ENCODE measurements around the gene ANO4.

ANO4 gene

DNA sequence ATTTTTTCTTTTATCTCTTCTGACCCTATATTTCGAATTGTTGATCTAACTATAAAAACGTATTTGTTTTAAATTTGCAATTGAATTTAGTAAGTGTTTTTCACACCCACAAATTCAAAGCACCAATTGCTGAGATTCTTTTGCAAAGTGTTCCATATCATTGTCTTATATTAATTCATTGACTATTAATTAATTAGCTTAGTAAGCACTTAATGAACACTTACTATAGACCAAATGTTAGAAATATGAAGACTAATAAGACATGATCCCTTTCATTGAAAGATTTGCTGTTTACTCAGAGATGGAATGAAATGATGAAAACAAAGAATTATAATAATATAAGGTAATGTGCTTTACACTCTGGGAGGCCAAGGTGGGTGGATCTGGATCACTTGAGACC, 14.2 kb downstream of the ANO4 start:
- DNase-seq (ENCODE audit: low read depth): no peak

DNA sequence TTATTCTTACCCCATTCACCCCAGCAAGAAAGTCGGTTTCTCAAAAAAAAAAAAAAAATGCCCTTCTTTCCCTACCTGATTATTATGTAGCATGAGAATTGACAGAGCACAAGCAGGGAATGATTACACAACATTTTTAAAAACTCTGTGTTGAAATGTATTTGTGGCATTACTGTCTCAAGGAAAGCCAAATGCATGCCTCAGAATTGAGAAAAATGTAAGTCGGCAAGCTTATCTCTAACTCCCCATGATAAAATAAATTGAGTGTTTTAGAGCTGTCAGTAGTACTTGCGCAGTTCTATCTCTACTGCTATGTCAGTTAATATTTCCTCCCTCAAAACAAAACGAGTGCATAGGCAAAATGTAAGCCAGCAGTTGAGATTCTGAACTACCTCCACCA, 25.7 kb downstream of the ANO4 start:
- no peak for DNase-seq (ENCODE audit: low read depth)

GRCh38 chr12:100823963-100824362, 29.4 kb downstream of the ANO4 start:
- no peak for DNase-seq (ENCODE audit: low read depth)

DNA sequence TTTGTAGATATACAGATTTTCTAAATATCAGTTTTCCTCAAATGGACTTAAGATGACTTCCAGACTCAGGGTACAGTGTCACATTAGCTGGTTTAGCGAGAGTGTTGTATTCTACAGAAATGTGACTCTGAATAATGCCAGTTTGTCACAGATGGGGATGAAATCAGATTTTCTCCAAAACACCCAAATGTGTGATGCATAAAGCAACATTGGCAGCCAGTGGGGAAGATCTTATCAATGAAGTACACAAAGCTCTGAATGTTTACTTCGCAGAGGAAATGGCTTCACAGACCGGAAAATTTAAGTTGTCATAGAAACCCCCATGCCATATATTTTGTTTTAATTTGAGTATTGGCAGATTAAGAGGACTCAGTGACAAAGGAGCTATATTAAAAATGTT, 29.9 kb downstream of the ANO4 start:
- DNase-seq (ENCODE audit: low read depth): no peak

DNA sequence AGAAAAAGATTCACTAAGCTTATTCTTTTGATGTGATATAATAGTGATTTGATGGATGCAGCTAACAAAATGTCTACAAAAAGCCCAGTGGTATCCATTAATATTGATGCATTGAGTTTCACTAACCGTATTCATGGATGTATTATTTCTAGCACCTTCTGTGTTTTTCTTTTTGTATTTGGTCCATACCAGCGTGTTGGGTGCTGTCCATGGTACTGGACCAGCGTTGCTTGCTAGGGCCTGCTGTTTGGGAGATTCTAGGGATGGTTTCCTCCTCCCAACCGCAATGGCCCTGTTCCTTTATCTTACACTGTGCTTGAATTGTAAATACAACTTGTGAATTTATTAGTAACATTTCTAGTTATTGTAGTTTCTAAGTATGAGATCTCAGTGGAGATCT, 31.7 kb downstream of the ANO4 start:
- no peak for DNase-seq (ENCODE audit: low read depth)

DNA sequence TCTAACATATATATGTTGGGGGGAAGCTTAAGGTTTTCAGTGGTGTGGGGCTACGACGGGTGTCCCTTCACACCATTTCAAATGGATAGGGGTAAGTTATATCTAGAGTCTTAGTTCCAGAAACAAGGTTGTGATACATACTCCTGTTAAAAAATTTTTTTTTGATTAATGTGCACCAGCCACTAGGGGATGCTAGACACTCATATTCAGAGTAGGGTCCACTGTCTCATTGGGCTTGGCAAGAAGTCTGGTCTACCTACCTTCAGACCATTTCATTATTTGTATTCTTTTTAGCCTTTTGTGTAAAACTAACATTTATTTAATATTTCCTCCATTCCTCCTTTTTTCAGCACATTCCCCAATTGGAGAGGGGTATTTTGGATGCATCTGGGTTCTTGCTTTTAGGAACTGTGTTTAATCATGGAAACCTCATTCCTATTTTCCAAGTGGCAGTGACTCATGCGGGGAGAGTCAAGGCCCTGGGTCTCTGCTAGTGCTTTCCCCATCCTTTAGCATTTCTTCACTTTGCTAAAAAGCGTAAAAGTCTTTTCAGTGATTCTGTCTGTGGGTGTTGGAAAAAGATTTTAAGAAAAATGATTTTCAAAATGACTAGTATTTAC, 33.4 kb downstream of the ANO4 start:
- no peak for DNase-seq (ENCODE audit: low read depth)

DNA sequence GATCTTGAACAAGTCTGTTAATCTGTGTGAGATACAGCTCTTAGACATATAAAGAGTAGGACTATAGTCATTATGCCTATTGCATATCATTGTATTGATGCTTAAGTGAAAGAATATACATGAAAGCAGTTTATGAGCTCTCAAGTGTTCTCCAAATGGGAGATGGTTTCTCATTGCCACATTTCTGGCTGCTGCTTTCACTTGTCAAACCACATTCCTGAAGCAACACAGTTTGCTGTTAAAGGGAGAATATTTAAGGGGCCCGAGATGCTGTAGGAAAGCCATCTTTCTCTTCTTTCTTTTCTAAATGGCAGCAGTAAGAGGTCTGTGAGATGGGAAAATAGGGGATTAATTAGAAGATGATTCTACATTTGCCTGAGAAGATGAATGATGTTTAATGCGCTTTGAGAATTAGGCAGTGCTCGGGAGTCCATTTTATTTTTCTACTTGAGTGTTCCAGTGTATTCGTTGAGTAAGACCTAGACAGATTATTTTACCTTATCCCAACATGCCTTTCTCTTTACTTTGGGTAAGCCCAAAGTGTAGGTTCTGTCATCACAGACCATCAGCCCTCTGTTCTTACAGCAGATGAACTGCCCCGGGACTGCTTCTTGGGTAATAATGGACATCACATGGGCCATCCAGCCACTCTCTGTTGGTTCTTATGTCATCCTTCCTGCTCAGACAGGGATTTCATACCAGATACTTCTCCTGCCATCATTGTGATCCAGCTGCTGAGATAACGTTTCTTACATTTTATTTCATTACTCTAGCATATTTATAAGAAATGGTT, 35.6 kb downstream of the ANO4 start:
- DNase-seq (ENCODE audit: low read depth): no peak

DNA sequence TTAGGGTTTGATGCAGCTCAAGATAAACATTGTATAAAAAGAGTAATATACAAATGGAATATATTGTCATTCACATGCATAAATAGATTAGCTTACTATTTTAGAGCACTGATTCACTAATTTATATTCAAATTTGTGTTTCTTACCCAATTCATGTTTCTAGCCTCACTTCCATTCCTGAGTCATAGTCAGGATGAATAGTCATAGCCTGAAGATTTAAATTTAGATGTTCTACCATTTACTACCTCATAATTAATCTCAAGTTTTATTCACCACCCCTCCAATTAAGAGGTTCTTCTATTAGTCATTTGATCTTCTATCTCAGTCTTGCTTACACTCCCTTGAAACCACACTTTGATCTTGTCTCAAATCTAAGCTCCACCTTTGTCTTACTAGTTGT, 38.7 kb downstream of the ANO4 start:
- no peak for DNase-seq (ENCODE audit: low read depth)

GRCh38 chr12:100840748-100841147, 46.2 kb downstream of the ANO4 start:
- no peak for DNase-seq (ENCODE audit: low read depth)

- no peak for DNase-seq (ENCODE audit: low read depth)
Observed at GRCh38 chr12:100842156-100842555, 47.6 kb downstream of the ANO4 start.

GRCh38 chr12:100843061-100843460, 48.5 kb downstream of the ANO4 start:
- no peak for DNase-seq (ENCODE audit: low read depth)

DNA sequence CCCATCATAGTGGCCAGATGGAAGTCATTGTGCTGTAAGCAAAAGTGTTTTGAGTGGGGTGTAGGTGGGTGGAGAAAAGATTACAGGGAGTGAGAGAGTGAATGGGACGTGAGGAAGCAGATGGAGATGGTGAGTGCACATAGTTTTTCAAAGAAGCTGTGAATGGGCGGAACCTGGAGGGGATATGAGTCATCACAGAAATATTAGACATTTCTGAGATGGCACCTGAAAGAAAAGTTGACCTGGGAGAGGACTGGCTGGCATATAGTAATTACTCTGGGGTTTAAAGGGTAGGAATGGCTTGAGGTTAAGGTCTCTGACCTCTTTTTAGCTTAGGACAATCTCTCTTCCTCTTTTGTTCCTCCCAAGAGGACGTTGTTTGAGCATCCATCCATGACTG, 50.5 kb downstream of the ANO4 start:
- DNase-seq (ENCODE audit: low read depth): no peak

DNA sequence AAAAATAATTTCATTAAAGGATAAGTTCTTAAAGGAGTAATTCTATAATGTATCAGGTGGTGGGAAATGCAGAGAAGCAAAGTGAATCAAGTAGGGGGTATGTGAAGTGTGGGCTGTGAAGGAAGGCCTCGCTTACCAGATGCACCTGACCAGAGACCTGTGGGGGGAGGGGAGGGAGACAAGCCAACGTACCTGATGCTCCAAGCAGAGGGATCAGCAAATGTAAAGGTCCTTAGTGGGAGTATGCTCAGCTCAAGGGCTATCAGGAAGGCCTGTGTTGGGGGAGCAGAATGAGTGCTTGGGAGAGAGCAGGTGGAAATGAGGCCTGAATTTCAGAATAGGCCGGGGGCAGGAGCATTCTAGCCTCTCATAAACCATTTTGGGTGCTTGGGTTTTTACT, 57.1 kb downstream of the ANO4 start:
- no peak for DNase-seq (ENCODE audit: low read depth)

DNA sequence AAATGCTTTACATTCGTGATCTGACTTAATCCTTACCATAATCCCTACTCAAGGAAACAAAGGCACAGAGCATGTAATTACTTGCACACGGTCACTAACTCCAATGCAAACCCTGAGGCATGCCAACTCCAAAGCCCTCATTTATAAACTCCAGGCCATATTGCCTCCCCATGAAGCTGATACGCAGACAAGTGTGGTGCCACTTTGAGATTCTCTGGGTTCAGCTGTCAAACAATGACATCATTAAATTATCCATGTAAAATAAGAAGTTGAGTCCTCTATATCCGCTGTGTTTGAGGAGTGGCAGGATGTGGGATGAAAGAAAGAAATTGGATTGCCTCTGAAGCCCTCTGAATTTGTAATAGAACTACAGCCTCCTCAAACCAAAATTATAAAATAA, 62.8 kb downstream of the ANO4 start:
- no peak for DNase-seq (ENCODE audit: low read depth)

DNA sequence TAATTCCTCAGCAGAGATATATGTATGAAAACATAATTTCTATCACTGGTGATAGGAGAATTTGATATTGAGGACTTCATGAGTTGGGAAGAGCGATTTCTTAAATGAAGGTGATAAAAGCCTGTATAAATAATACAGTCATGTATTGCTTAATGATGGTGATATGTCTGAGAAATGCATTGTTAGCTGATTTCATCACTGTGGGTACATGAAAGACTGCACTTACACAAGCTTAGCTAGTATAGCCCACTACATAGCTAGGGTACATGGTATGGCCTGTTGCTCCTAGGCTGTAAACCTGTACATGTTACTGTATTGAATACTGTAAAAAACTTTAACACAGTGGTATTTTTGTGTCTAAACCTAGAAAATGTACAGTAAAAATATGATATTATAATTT, 63.4 kb downstream of the ANO4 start:
- DNase-seq (ENCODE audit: low read depth): no peak

- DNase-seq (ENCODE audit: low read depth): no peak
Observed at GRCh38 chr12:100858656-100859055, 64.1 kb downstream of the ANO4 start.

GRCh38 chr12:100859063-100859627, 64.6 kb downstream of the ANO4 start:
- no peak for DNase-seq (ENCODE audit: low read depth)

DNA sequence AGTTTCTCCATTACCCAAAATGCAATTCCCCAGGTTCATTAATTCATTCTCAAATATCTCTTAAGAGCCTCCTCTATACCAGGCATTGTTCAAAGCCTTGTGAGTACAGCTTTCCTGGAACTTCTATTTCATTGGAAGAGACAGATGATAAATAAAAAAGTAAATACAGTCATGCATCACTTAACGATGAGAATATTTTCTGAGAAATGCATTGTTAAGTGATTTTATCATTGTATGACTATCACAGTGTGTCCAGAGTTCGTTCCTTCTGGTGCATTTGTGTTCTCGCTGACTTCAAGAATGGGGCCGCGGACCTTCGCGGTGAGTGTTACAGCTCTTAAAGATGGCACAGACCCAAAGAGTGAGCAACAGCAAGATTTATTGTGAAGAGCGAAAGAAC, 66.0 kb downstream of the ANO4 start:
- DNase-seq (ENCODE audit: low read depth): no peak

- DNase-seq (ENCODE audit: low read depth): no peak
Observed at GRCh38 chr12:100862676-100863075, 68.1 kb downstream of the ANO4 start.

GRCh38 chr12:100864366-100864765, 69.8 kb downstream of the ANO4 start:
- no peak for DNase-seq (ENCODE audit: low read depth)

GRCh38 chr12:100867639-100868393, 73.2 kb downstream of the ANO4 start:
- no peak for DNase-seq (ENCODE audit: low read depth)

DNA sequence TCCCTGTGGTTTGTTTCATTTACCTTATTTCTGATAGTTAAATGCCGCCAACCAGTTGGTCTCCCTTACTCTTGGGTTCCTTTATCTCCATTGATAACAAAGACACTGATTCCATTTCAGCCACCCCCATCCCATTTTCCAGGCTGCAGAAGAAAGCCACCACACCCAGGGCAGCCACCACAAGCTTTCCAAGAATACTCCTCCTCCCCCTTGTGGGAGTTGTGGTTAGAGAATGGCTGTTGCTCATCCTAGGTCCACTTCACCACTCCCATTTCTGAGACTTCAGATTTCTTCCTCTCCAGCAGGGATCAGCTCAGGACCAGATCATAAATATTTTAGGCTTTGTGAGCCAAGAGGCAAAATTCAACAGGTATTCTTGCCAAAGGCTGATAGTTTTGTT, 73.9 kb downstream of the ANO4 start:
- no peak for DNase-seq (ENCODE audit: low read depth)

- no peak for DNase-seq (ENCODE audit: low read depth)
Observed at GRCh38 chr12:100871195-100871734, 76.7 kb downstream of the ANO4 start.

All from stimulated activated CD8-positive, alpha-beta memory T cell treated with anti-CD3 and anti-CD28 coated beads, Interleukin-15, amount 100 ng/mL, for 24 hours (primary cell).